MM.1S (cell line): Measurements from ENCODE around the gene BBX.

ENCODE experiments used
- EZH2 ChIP-seq: fragments of 300-600 bp; sonication (generic); optimal IDR thresholded peaks from 2 replicates; pipeline ENCODE3; 2017; ENCODE audit warnings: low read depth, mild to moderate bottlenecking, antibody characterized with exemption, low read length, mixed read lengths
- EZH2phosphoT487 ChIP-seq: fragments of 300-600 bp; sonication (generic); IDR thresholded peaks from 2 replicates; pipeline ENCODE4 v1.6.1; 2018; ENCODE audit warnings: antibody characterized with exemption, low read length
- TF ChIP-seq, protein P1 (sequence below): fragments of 300-600 bp; sonication (generic); IDR thresholded peaks from 2 replicates; pipeline ENCODE4 v1.5.1; 2016; ENCODE audit warnings: antibody characterized with exemption, low read length, mixed read lengths

DNA sequence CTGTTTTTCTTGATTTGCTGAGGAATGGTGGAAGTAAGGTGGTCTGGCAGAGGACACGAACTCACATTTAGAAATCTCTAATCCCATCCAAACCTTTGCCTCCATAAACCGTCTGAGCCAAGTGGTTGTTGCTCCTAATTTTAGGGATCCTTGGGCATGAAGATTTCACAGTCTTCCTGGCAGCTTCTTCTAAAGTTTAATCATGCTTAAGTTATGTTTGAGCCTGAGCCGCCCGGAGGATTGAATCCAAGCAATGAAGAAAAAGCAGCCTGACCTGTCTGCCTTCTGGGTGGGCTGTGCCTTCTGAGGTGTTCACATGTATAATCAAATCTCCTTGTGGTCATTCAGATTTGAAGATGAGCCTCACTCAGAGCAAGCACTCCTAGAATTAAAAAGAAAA, 319.1 kb downstream of the BBX start:
- TF ChIP-seq, protein P1, sequence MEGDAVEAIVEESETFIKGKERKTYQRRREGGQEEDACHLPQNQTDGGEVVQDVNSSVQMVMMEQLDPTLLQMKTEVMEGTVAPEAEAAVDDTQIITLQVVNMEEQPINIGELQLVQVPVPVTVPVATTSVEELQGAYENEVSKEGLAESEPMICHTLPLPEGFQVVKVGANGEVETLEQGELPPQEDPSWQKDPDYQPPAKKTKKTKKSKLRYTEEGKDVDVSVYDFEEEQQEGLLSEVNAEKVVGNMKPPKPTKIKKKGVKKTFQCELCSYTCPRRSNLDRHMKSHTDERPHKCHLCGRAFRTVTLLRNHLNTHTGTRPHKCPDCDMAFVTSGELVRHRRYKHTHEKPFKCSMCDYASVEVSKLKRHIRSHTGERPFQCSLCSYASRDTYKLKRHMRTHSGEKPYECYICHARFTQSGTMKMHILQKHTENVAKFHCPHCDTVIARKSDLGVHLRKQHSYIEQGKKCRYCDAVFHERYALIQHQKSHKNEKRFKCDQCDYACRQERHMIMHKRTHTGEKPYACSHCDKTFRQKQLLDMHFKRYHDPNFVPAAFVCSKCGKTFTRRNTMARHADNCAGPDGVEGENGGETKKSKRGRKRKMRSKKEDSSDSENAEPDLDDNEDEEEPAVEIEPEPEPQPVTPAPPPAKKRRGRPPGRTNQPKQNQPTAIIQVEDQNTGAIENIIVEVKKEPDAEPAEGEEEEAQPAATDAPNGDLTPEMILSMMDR = no peak
- TF ChIP-seq EZH2 (no peak), EZH2phosphoT487 (no peak)
